ENCODE results near the gene MYT1. TPM values are rescaled to one million over a fixed set of nuclear protein-coding genes. Genes with fewer than 3 reads are reported as not detected.

Gene MYT1
- total and polyA plus RNA-seq, 2 of the 8 experiments (the other 6 are each of a cell fraction or from before 2014, with no cell fraction given) = 0.63 to 2.0 TPM

DNA sequence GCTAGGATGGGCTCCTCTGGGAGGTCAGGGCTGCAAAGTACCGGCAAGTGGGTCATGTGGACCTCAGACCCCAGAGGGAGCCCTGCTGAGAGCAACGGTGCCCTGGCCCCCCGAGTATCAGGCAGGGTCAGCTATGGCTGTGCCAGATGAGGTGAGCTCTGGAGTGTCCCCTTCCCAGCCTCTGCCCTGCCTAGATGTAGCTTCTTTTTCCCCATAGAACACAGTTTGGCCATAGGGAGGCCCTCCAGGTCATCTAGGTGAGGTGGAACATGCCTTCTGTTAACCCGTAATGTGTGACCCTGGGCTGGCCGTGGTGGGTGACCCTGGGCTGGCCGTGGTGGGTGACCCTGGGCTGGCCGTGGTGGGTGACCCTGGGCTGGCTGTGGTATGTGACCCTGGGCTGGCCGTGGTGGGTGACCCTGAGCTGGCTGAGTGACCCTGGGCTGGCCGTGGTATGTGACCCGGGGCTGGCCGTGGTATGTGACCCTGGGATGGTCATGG, 70.1 kb downstream of the MYT1 start:
- no peak overlapping the region for H3K56ac ChIP-seq (replicated peaks; ENCODE audit: insufficient read length, low read depth, low read length)
- no peak overlapping the region for H3K27ac ChIP-seq (ENCODE audit: low read depth, low read length)
- no peak overlapping the region for H3K18ac ChIP-seq (ENCODE audit: extremely low read depth, low read length)
- H4K91ac ChIP-seq (replicated peaks; ENCODE audit: insufficient read length, low read length) = no peak overlapping the region
- no peak overlapping the region for H3K9ac ChIP-seq (replicated peaks in 1 of 4; ENCODE audit: extremely low read depth in 1 of 4, low read depth in 3 of 4, low read length in 3 of 4)
- H2BK12ac ChIP-seq (ENCODE audit: low read depth, low read length) = no peak overlapping the region
- POLR2A ChIA-PET (ENCODE audit: partially characterized antibody) = no interaction called here
- no peak overlapping the region for H3K23ac ChIP-seq (ENCODE audit: insufficient read length)
- DNase-seq (ENCODE audit: low read depth in 1 of 2, low spot score in 2 of 2) (no peak), FAIRE-seq (no peak)
- no peaks in the 10 kb centered on the region for H4K20me1 ChIP-seq (replicated peaks in 1 of 2; ENCODE audit: control insufficient read depth in 1 of 2, insufficient read depth in 2 of 2, low read length in 2 of 2)
- peaks cover 0 to 25% of the 10 kb centered on the region in 2 experiments; a peak in 1 of 4 replicates for H3K9me3 ChIP-seq (ENCODE audit: insufficient read depth in 2 of 2, low read depth in 1 of 2, low read length in 1 of 2)
- H2BK15ac ChIP-seq (ENCODE audit: low read length) = no peak overlapping the region
- 95% methylated on average over 9 of the region's 11 CpGs; no CpG with 5 or more reads in 1 of the 2 experiments for WGBS, 2 experiments (ENCODE audit: extremely low coverage in 1 of 2, insufficient coverage in 1 of 2, insufficient read length in 1 of 2, insufficient replicate concordance in 2 of 2, low coverage in 1 of 2, low lambda C conversion rate in 2 of 2, missing lambda C conversion rate in 1 of 2)
- H2BK20ac ChIP-seq (ENCODE audit: low read length) = no peak overlapping the region
- no peak overlapping the region for H3K14ac ChIP-seq (ENCODE audit: insufficient read length)
- H3K79me1 ChIP-seq (ENCODE audit: low read depth, low read length) = no peaks in the 10 kb centered on the region
- no peaks in the 10 kb centered on the region for H3K79me2 ChIP-seq (ENCODE audit: control insufficient read depth in 1 of 2, insufficient read depth in 2 of 2, low read length in 2 of 2)
- H3K4me1 ChIP-seq (replicated peaks in 1 of 4; ENCODE audit: control insufficient read depth in 3 of 4, insufficient read depth in 4 of 4, low read length in 3 of 4) = no peaks in the 10 kb centered on the region
- no peak overlapping the region for H4K8ac ChIP-seq (ENCODE audit: extremely low read depth, insufficient read depth, low read length)
- no peaks in the 10 kb centered on the region for H3K23me2 ChIP-seq (ENCODE audit: low read depth, low read length)
- no peak overlapping the region for H2AFZ ChIP-seq (ENCODE audit: low read length)
- no peak overlapping the region for H2AK5ac ChIP-seq (ENCODE audit: low read depth, low read length)
- no peak overlapping the region for H3K4me2 ChIP-seq (ENCODE audit: insufficient read depth in 1 of 2, low read depth in 2 of 2, low read length in 2 of 2)
- no peak overlapping the region for H2BK5ac ChIP-seq (ENCODE audit: low read depth, low read length)
- H3K4me3 ChIP-seq (ENCODE audit: extremely low read depth in 1 of 4, insufficient read depth in 2 of 4, low read depth in 3 of 4, low read length in 4 of 4) = no peak overlapping the region
- H3K27me3 ChIP-seq (replicated peaks in 1 of 4; ENCODE audit: control insufficient read depth in 3 of 4, extremely low read depth in 1 of 4, insufficient read depth in 3 of 4, low read length in 3 of 4) = no peaks in the 10 kb centered on the region
- no peaks in the 10 kb centered on the region for H3K36me3 ChIP-seq (ENCODE audit: control insufficient read depth in 2 of 4, insufficient read depth in 4 of 4, low read length in 3 of 4)
- CTCF ChIA-PET (ENCODE audit: partially characterized antibody) = interaction anchor here (1.1 to 1.2 kb wide), 2 partner anchors 11 to 42 kb away, joined by 5 to 6 read pairs; no protein-coding TSS in a partner anchor
- H2BK120ac ChIP-seq (replicated peaks; ENCODE audit: low read depth, low read length) = no peak overlapping the region
- H3K4ac ChIP-seq (replicated peaks; ENCODE audit: insufficient read length, low read depth, low read length) = no peak overlapping the region
- H4K5ac ChIP-seq (ENCODE audit: insufficient read length, low read depth, low read length) = no peak overlapping the region
- TF ChIP-seq RXRA (IDR thresholded peaks at IDR 0.05; ENCODE audit: insufficient read depth, low read depth, low read length) (no peak), CBX5 (IDR thresholded peaks at IDR 0.05; ENCODE audit: low read depth, low read length) (no peak)

Data from H1 (cell line).